ENCODE results near the gene OR6J1. TPM values are rescaled to one million over a fixed set of nuclear protein-coding genes. Genes with fewer than 3 reads are reported as not detected.

Gene OR6J1
- total RNA-seq, 1 donor from 2014 or later = not detected

GRCh38 chr14:22614240-22614799 is 29.8 kb downstream of the OR6J1 start:
- Mint-ChIP-seq H3K4me1 (ENCODE audit: low read depth) (peaks cover 14% of the 10 kb centered on the region), H3K27me3 (no peaks in the 10 kb centered on the region), H3K9me3 (ENCODE audit: low read depth) (no peaks in the 10 kb centered on the region), H3K4me3 (ENCODE audit: low read depth) (no peak overlapping the region), H3K36me3 (ENCODE audit: insufficient read depth) (peaks cover 15% of the 10 kb centered on the region), H3K27ac (peak overlapping the region; percentile 97)
- no peak for DNase-seq (ENCODE audit: low spot score, unreplicated experiment)
- no peak for TF ChIP-seq CTCF (IDR thresholded peaks at IDR 0.05; ENCODE audit: unreplicated experiment)

GRCh38 chr14:22613736-22614239 is 30.4 kb downstream of the OR6J1 start:
- Mint-ChIP-seq H3K4me3 (ENCODE audit: low read depth) (no peak overlapping the region), H3K27ac (peak overlapping the region; percentile 97), H3K9me3 (ENCODE audit: low read depth) (no peaks in the 10 kb centered on the region), H3K4me1 (ENCODE audit: low read depth) (peaks cover 14% of the 10 kb centered on the region), H3K27me3 (no peaks in the 10 kb centered on the region), H3K36me3 (ENCODE audit: insufficient read depth) (peaks cover 15% of the 10 kb centered on the region)
- TF ChIP-seq CTCF (IDR thresholded peaks at IDR 0.05; ENCODE audit: unreplicated experiment) = no peak
- no peak for DNase-seq (ENCODE audit: low spot score, unreplicated experiment)

- H3K4me3 Mint-ChIP-seq (ENCODE audit: low read depth) = no peak overlapping the region
- no peaks in the 10 kb centered on the region for H3K9me3 Mint-ChIP-seq (ENCODE audit: low read depth)
- H3K27ac Mint-ChIP-seq = peak overlapping the region; percentile 97
- TF ChIP-seq CTCF (IDR thresholded peaks at IDR 0.05; ENCODE audit: unreplicated experiment) = no peak
- no peak for DNase-seq (ENCODE audit: low spot score, unreplicated experiment)
- peaks cover 15% of the 10 kb centered on the region for H3K36me3 Mint-ChIP-seq (ENCODE audit: insufficient read depth)
- H3K4me1 Mint-ChIP-seq (ENCODE audit: low read depth) = peaks cover 14% of the 10 kb centered on the region
- H3K27me3 Mint-ChIP-seq = no peaks in the 10 kb centered on the region
Observed at GRCh38 chr14:22613106-22613695, 31.0 kb downstream of the OR6J1 start.

GRCh38 chr14:22610931-22611330 is 33.2 kb downstream of the OR6J1 start:
- peaks cover 22% of the 10 kb centered on the region for H3K4me1 Mint-ChIP-seq (ENCODE audit: low read depth)
- no peaks in the 10 kb centered on the region for H3K9me3 Mint-ChIP-seq (ENCODE audit: low read depth)
- DNase-seq (ENCODE audit: low spot score, unreplicated experiment) = no peak
- H3K27me3 Mint-ChIP-seq = no peaks in the 10 kb centered on the region
- no peak overlapping the region for H3K27ac Mint-ChIP-seq
- H3K4me3 Mint-ChIP-seq (ENCODE audit: low read depth) = no peak overlapping the region
- H3K36me3 Mint-ChIP-seq (ENCODE audit: insufficient read depth) = peaks cover 21% of the 10 kb centered on the region
- no peak for TF ChIP-seq CTCF (IDR thresholded peaks at IDR 0.05; ENCODE audit: unreplicated experiment)

GRCh38 chr14:22607291-22607690 is 36.9 kb downstream of the OR6J1 start:
- Mint-ChIP-seq H3K27me3 (no peaks in the 10 kb centered on the region), H3K4me1 (ENCODE audit: low read depth) (peaks cover 9% of the 10 kb centered on the region), H3K4me3 (ENCODE audit: low read depth) (no peak overlapping the region), H3K36me3 (ENCODE audit: insufficient read depth) (peaks cover 33% of the 10 kb centered on the region), H3K27ac (peak overlapping the region; percentile 7), H3K9me3 (ENCODE audit: low read depth) (no peaks in the 10 kb centered on the region)
- no peak for TF ChIP-seq CTCF (IDR thresholded peaks at IDR 0.05; ENCODE audit: unreplicated experiment)
- DNase-seq (ENCODE audit: low spot score, unreplicated experiment) = no peak

Measured in progenitor cell of endocrine pancreas (in vitro differentiated cells).